HepG2 (cell line): ENCODE measurements around the gene TMUB1. TPM values are rescaled to one million over a fixed set of nuclear protein-coding genes. Genes with fewer than 3 reads are reported as not detected.

ENCODE experiments used
- CEBPB ChIP-seq: IDR thresholded peaks from 2 replicates; pipeline ENCODE4 v1.6.1; 2011; ENCODE audit warnings: low read depth, low read length, improper control_type of control experiment, borderline replicate concordance
- DR1 ChIP-seq: sonication (generic); formaldehyde crosslinking; IDR thresholded peaks from 2 replicates; pipeline ENCODE4 v1.8.0; 2021; ENCODE audit warnings: mild to moderate bottlenecking, missing genetic modification reagents, inconsistent platforms
- EZH2 ChIP-seq: conservative IDR thresholded peaks from 2 replicates; pipeline ENCODE4 v1.6.1; 2012; ENCODE audit warnings: mild to moderate bottlenecking, low read depth, low read length, moderate library complexity
- HNF4G ChIP-seq, 2 experiments: sonication (generic) in 1 of 2; formaldehyde crosslinking in 1 of 2; IDR thresholded peaks; 2 replicates each; pipeline versions ENCODE4 v1.4.0 to v1.6.1; 2011 to 2020; ENCODE audit warnings: borderline replicate concordance in 2 of 2, low read depth in 2 of 2, mild to moderate bottlenecking in 2 of 2, low read length in 1 of 2, missing genetic modification reagents in 1 of 2, moderate library complexity in 1 of 2
- KLF16 ChIP-seq, 2 experiments: sonication (generic) in 1 of 2; formaldehyde crosslinking in 1 of 2; IDR thresholded peaks; 2 replicates each; pipeline versions ENCODE4 v1.6.1 to v1.8.0; 2016 to 2023; ENCODE audit warnings: missing genetic modification reagents in 2 of 2, missing compliant biosample characterization in 1 of 2
- MIXL1 ChIP-seq: IDR thresholded peaks from 2 replicates; pipeline ENCODE4 v1.6.1; 2016
- MXD4 ChIP-seq: IDR thresholded peaks from 2 replicates; pipeline ENCODE4 v1.6.1; 2016; ENCODE audit warnings: mild to moderate bottlenecking, missing biosample characterization, missing genetic modification reagents
- NFYB ChIP-seq: sonication (generic); formaldehyde crosslinking; IDR thresholded peaks from 2 replicates; pipeline ENCODE4 v1.4.0; 2020; ENCODE audit warnings: missing genetic modification reagents
- NR2F2 ChIP-seq: IDR thresholded peaks from 2 replicates; pipeline ENCODE4 v1.6.1; 2012; ENCODE audit warnings: low read depth, inconsistent platforms, borderline replicate concordance
- RARG ChIP-seq: sonication (generic); formaldehyde crosslinking; IDR thresholded peaks from 2 replicates; pipeline ENCODE4 v1.4.0; 2020; ENCODE audit warnings: low read depth, mild to moderate bottlenecking, missing genetic modification reagents
- RBM39 ChIP-seq: fragments of 200-400 bp; formaldehyde crosslinking; IDR thresholded peaks from one replicate; pipeline ENCODE4 v1.6.1; 2018; ENCODE audit warnings: antibody characterized with exemption, mild to moderate bottlenecking, low read depth, low read length; ENCODE audit not compliant: poor library complexity, severe bottlenecking
- SMYD3 ChIP-seq: sonication (generic); formaldehyde crosslinking; IDR thresholded peaks from 2 replicates; pipeline ENCODE4 v1.8.1; 2023; ENCODE audit warnings: mild to moderate bottlenecking, missing genetic modification reagents
- SRY ChIP-seq: sonication (generic); formaldehyde crosslinking; IDR thresholded peaks from 2 replicates; pipeline ENCODE4 v1.8.0; 2022; ENCODE audit warnings: mild to moderate bottlenecking, missing genetic modification reagents
- TRIM24 ChIP-seq: sonication (generic); formaldehyde crosslinking; IDR thresholded peaks from 2 replicates; pipeline ENCODE4 v1.8.0; 2022; ENCODE audit warnings: mild to moderate bottlenecking, missing genetic modification reagents
- ZNF24 ChIP-seq: fragments of 450-650 bp; IDR thresholded peaks from 2 replicates; pipeline ENCODE4 v1.6.1; 2017; ENCODE audit warnings: antibody characterized with exemption, mild to moderate bottlenecking
- ZNF326 ChIP-seq: sonication (generic); formaldehyde crosslinking; IDR thresholded peaks from 2 replicates; pipeline ENCODE4 v1.4.0; 2020; ENCODE audit warnings: missing genetic modification reagents, borderline replicate concordance
- ZNF564 ChIP-seq: sonication (generic); formaldehyde crosslinking; IDR thresholded peaks from 2 replicates; pipeline ENCODE4 v1.8.1; 2023; ENCODE audit warnings: mild to moderate bottlenecking, missing genetic modification reagents
- ZNF589 ChIP-seq: sonication (generic); formaldehyde crosslinking; conservative IDR thresholded peaks from 2 replicates; pipeline ENCODE4 v1.8.0; 2022; ENCODE audit warnings: mild to moderate bottlenecking, moderate library complexity, missing genetic modification reagents
- ZSCAN12 ChIP-seq: sonication (generic); formaldehyde crosslinking; IDR thresholded peaks from 2 replicates; pipeline ENCODE4 v1.9.0; 2021; ENCODE audit warnings: mild to moderate bottlenecking, missing genetic modification reagents
- polyA plus RNA-seq, 8 experiments: library from polyadenylated mRNA; depleted of rRNA in 3 of 8; stranded (reverse) in 7 of 8; unstranded in 1 of 8; fragments of >200 nt; fragmentation: Illumina TruSeq in 4 of 8; extraction: Trizol in 4 of 8; gene quantifications; 2 replicates each; pipeline versions ENCODE4 v1.2.1 to v1.2.3, GENCODE V29; 2011 to 2016; ENCODE audit warnings: low read depth in 4 of 8, missing spikeins in 1 of 8, mixed read lengths in 1 of 8; ENCODE audit not compliant: insufficient read depth in 1 of 8
- total RNA-seq, 5 experiments: library from RNA; depleted of rRNA; stranded (reverse); fragments of >200 nt; fragmentation: Illumina TruSeq; extraction: Trizol; gene quantifications; 2 replicates each; pipeline ENCODE4 v1.2.3, GENCODE V29; 2016; ENCODE audit warnings: low read depth in 1 of 5
- TF ChIP-seq, protein P1 (sequence below): sonication (generic); formaldehyde crosslinking; IDR thresholded peaks from 2 replicates; pipeline ENCODE4 v1.5.1; 2020; ENCODE audit warnings: mild to moderate bottlenecking, missing genetic modification reagents, borderline replicate concordance
- TF ChIP-seq, protein P2 (sequence below): fragments of 450-650 bp; IDR thresholded peaks from 2 replicates; pipeline ENCODE4 v1.6.1; 2016
- TF ChIP-seq, protein P3 (sequence below): IDR thresholded peaks from 2 replicates; pipeline ENCODE4 v1.6.1; 2016; ENCODE audit warnings: control low read depth
- TF ChIP-seq, protein P4 (sequence below): sonication (generic); formaldehyde crosslinking; IDR thresholded peaks from 2 replicates; pipeline ENCODE4 v1.5.0; 2020; ENCODE audit warnings: mild to moderate bottlenecking, missing genetic modification reagents, borderline replicate concordance

TMUB1 gene
- total and polyA plus RNA-seq, 2 of the 13 experiments (the other 11 are each of a cell fraction or from before 2014, with no cell fraction given), result 44.8 to 51.6 TPM

DNA sequence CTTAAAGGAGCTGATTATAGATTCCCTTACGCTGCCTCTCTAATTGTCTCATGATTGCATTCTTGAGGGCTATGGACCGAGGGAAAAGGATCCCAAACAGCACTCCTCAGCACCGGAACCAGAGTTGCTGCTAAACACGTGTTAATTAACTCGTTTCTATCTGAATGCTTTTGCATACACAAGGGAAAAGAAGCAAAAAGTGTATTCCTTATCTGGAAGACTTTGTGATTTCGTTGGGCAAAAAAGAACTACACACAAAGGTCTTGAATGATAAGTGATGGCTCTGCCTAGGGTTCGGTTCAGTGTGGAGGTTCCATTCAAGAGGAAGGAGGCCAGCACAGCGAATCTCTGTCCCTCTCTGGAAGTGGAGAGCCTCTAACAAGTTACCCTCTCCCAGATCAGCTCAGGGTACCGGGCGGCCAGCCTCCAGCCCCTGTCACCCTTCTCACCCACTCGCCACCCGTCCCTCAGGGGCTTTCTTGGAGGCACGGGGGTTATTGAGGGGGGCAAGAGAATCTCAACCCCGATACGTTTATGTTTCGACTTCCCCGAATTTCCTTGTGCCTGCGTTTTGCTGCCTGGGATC is 24.4 kb downstream of the TMUB1 start (continued):
- no peak for TF ChIP-seq ZNF564 (CRISPR knock-in tag)
- TF ChIP-seq ZNF326 (CRISPR knock-in tag), result no peak
- TF ChIP-seq, protein P1, sequence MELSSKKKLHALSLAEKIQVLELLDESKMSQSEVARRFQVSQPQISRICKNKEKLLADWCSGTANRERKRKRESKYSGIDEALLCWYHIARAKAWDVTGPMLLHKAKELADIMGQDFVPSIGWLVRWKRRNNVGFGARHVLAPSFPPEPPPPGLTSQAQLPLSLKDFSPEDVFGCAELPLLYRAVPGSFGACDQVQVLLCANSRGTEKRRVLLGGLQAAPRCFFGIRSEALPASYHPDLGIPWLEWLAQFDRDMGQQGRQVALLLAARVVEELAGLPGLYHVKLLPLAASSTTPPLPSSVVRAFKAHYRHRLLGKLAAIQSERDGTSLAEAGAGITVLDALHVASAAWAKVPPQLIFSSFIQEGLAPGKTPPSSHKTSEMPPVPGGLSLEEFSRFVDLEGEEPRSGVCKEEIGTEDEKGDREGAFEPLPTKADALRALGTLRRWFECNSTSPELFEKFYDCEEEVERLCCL (CRISPR knock-in tag), result no peak
- TF ChIP-seq CEBPB, result no peak
- TF ChIP-seq ZNF24, result no peak
- no peak for TF ChIP-seq KLF16 (CRISPR knock-in tag; IDR thresholded peaks at IDR 0.05)
- no peak for TF ChIP-seq NFYB (CRISPR knock-in tag)
- TF ChIP-seq SMYD3 (CRISPR knock-in tag), result no peak
- no peak for TF ChIP-seq ZSCAN12
- no peak for TF ChIP-seq EZH2
- TF ChIP-seq DR1 (CRISPR knock-in tag), result no peak
- no peak for TF ChIP-seq SRY (CRISPR knock-in tag)
- no peak for TF ChIP-seq NR2F2
- TF ChIP-seq, protein P2, sequence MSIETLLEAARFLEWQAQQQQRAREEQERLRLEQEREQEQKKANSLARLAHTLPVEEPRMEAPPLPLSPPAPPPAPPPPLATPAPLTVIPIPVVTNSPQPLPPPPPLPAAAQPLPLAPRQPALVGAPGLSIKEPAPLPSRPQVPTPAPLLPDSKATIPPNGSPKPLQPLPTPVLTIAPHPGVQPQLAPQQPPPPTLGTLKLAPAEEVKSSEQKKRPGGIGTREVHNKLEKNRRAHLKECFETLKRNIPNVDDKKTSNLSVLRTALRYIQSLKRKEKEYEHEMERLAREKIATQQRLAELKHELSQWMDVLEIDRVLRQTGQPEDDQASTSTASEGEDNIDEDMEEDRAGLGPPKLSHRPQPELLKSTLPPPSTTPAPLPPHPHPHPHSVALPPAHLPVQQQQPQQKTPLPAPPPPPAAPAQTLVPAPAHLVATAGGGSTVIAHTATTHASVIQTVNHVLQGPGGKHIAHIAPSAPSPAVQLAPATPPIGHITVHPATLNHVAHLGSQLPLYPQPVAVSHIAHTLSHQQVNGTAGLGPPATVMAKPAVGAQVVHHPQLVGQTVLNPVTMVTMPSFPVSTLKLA, result peak; percentile 34
- 0 out of 2 replicates have a peak, but pooled peaks have one; percentile 7 for TF ChIP-seq ZNF589 (CRISPR knock-in tag)
- no peak for TF ChIP-seq TRIM24
- no peak for TF ChIP-seq MXD4 (CRISPR knock-in tag)
- no peak for TF ChIP-seq HNF4G (IDR thresholded peaks at IDR 0.05; ENCODE audit: borderline replicate concordance, low read depth, low read length)
- TF ChIP-seq HNF4G (CRISPR knock-in tag; IDR thresholded peaks at IDR 0.05; ENCODE audit: borderline replicate concordance, low read depth), result no peak
- TF ChIP-seq MIXL1 (CRISPR knock-in tag), result 0 out of 2 replicates have a peak, but pooled peaks have one; percentile 7
- TF ChIP-seq RARG (CRISPR knock-in tag), result no peak
- TF ChIP-seq, protein P3, sequence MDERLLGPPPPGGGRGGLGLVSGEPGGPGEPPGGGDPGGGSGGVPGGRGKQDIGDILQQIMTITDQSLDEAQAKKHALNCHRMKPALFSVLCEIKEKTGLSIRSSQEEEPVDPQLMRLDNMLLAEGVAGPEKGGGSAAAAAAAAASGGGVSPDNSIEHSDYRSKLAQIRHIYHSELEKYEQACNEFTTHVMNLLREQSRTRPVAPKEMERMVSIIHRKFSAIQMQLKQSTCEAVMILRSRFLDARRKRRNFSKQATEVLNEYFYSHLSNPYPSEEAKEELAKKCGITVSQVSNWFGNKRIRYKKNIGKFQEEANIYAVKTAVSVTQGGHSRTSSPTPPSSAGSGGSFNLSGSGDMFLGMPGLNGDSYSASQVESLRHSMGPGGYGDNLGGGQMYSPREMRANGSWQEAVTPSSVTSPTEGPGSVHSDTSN (CRISPR knock-in tag), result no peak
- no peak for TF ChIP-seq RBM39
- TF ChIP-seq, protein P4, sequence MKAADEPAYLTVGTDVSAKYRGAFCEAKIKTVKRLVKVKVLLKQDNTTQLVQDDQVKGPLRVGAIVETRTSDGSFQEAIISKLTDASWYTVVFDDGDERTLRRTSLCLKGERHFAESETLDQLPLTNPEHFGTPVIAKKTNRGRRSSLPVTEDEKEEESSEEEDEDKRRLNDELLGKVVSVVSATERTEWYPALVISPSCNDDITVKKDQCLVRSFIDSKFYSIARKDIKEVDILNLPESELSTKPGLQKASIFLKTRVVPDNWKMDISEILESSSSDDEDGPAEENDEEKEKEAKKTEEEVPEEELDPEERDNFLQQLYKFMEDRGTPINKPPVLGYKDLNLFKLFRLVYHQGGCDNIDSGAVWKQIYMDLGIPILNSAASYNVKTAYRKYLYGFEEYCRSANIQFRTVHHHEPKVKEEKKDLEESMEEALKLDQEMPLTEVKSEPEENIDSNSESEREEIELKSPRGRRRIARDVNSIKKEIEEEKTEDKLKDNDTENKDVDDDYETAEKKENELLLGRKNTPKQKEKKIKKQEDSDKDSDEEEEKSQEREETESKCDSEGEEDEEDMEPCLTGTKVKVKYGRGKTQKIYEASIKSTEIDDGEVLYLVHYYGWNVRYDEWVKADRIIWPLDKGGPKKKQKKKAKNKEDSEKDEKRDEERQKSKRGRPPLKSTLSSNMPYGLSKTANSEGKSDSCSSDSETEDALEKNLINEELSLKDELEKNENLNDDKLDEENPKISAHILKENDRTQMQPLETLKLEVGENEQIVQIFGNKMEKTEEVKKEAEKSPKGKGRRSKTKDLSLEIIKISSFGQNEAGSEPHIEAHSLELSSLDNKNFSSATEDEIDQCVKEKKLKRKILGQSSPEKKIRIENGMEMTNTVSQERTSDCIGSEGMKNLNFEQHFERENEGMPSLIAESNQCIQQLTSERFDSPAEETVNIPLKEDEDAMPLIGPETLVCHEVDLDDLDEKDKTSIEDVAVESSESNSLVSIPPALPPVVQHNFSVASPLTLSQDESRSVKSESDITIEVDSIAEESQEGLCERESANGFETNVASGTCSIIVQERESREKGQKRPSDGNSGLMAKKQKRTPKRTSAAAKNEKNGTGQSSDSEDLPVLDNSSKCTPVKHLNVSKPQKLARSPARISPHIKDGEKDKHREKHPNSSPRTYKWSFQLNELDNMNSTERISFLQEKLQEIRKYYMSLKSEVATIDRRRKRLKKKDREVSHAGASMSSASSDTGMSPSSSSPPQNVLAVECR (CRISPR knock-in tag), result no peak
